CD4-positive, alpha-beta T cell treated with Interferon gamma for 1 hour (primary cell): ENCODE results near the gene NSG2.
"Not testable (repeated sequence)": the region's sequence is repeated elsewhere in the genome, so short reads cannot be mapped to it uniquely, and the experiment has no call there.

Experiments used
- DNase-seq: peaks from one replicate; pipeline ENCODE4 v3.0.0-alpha.2; 2020

Gene NSG2

DNA sequence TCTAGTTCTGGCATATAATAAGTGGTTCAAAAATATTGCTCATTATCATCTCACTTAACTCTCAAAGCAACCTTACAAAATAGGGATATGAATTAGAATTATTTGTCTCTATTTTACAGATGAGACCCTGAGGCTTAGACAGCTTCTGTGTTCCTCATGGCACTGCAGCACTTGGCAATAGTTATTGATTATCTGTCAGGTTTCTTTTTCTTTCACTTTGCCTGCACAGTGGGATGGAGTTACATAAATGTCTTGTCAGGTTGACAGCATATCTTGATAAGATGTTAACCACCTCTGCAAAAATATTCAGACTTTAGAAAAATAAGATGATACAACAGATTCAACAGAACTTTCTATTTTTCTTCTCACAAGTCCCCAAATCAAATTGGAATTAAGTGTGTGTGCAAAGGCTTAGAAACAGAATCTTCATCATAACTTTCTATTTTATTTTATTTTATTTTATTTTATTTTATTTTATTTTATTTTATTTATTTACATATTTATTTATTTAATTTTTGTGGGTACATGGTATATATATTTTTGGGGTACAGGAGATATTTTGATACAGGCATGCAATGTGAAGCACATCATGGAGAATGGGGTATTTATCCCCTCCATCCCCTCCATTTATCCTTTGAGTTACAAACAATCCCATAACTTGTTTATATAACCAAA, 17.7 kb downstream of the NSG2 start:
- DNase-seq: no peak

DNA sequence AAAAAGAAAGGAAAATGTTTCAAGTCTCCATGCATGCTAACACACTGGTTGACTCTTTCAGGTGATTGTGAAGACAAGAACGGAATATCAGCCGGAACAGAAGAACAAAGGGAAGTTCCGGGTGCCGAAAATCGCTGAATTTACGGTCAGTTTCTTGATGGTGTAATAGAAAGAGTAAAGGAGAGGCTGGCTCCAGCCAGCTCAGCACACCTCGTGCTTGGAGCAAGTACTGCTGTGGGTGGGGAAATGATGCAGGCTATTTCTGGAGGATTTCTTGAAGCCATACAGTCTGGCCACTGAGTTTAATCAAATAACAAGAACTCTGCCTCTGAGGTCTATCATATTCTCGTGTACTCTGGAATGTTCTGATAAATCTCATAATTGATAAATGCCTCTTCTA, 18.7 kb downstream of the NSG2 start:
- no peak for DNase-seq

- no peak for DNase-seq
Measured at GRCh38 chr5:174065528-174066197, 20.2 kb downstream of the NSG2 start.

GRCh38 chr5:174067499-174067898, 22.0 kb downstream of the NSG2 start:
- DNase-seq: no peak

GRCh38 chr5:174071484-174071883, 26.0 kb downstream of the NSG2 start:
- no peak for DNase-seq

- DNase-seq: no peak
Measured at GRCh38 chr5:174073122-174073660, 27.7 kb downstream of the NSG2 start.

GRCh38 chr5:174074369-174074768, 28.9 kb downstream of the NSG2 start:
- no peak for DNase-seq

- no peak for DNase-seq
Measured at GRCh38 chr5:174078416-174078815, 32.9 kb downstream of the NSG2 start.

DNA sequence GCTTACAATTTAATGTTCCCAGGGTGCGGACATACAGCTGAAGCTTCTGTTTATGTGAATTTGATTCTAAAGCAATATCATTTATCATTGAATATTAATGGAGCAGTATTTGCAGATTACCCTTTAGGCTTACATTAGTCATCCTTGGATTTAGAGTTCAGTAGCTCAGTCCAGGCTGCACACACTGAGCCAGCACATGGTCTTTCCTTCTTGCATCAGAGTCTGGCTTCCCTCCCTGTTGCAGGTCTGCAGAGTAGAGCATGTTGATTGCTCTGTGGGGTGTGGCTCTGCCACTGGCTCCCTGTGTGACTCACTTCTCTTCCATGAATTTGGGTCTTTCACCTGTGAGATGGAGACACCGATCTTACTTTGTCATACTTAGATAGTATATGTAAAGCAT, 36.8 kb downstream of the NSG2 start:
- DNase-seq: no peak

GRCh38 chr5:174083056-174083827, 37.7 kb downstream of the NSG2 start:
- DNase-seq: no peak

- no peak for DNase-seq
Measured at GRCh38 chr5:174084691-174085154, 39.2 kb downstream of the NSG2 start.

- no peak for DNase-seq
Measured at GRCh38 chr5:174086751-174087150, 41.2 kb downstream of the NSG2 start.

- DNase-seq: no peak
Measured at GRCh38 chr5:174087783-174088182, 42.3 kb downstream of the NSG2 start.

- no peak for DNase-seq
Measured at GRCh38 chr5:174090129-174090528, 44.6 kb downstream of the NSG2 start.

DNA sequence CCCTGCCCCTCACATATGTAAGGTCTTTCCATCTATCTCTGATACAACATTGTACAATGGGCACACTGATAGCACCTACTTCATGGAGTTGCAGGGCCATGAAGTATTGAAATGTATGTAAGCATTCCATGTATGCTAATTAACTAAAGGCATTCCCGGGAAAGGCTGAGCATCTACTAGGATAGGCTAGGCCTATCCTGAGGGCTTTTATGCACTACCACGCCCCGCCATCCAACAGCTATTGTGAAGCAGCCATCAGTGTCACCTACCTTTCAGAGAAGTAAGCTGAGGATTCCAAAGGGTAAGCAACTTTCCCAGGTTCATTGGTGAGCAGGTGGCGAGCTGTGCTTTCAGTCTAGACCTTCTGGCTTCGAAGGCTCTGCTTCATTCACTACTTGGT, 47.6 kb downstream of the NSG2 start:
- DNase-seq: no peak

- DNase-seq: no peak
Measured at GRCh38 chr5:174094857-174095606, 49.5 kb downstream of the NSG2 start.

DNA sequence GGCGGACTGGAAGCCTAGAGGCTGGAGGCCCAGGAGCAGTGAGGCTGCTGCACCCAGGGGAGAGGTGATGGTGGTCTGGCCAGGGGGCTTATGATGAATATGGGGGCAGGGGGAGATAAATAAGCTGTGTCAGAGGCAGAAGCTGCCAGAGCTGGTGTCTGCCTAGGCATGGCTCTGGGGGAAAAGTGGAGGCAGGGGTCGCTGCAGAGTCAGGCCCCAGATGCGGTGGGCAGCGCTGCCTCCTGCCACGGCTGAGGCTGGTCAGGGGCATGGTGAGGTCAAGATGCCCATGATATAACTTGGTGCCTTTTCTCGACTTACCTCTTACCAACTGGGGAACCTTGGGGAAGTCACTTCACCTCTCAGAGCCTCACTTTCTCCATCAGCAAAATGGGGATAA, 51.1 kb downstream of the NSG2 start:
- no peak for DNase-seq

DNA sequence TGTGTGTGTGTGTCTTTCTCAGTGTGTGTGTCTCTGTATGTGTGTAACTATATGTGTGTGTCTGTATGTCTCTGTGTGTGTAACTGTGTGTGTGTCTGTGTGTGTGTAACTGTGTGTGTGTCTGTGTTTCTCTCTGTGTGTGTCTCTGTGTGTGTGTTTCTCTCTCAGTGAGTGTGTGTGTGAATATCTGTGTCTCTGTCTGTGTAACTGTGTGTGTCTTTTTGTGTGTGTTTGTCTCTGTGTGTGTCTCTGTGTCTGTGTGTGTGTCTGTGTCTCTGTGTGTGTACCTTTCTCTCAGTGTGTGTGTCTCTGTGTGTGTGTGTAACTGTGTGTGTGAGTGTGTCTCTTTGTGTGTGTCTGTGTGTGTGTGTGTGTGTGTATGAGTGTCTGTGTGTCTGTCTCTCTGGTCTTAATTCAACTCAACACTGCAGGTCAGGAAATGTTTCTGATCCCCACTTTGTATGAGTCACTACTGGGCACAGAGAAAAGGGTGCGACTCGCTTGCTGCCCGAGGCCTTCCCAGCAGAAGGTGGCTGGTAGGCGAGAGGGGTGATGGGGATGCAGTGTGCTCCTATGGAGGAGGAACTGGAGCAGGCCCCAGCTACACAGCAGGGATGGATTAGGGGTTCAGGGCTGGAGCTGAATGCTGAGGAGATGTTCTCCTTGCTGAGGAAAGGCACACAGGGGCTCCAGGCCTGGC, 52.1 kb downstream of the NSG2 start:
- DNase-seq: no peak

DNA sequence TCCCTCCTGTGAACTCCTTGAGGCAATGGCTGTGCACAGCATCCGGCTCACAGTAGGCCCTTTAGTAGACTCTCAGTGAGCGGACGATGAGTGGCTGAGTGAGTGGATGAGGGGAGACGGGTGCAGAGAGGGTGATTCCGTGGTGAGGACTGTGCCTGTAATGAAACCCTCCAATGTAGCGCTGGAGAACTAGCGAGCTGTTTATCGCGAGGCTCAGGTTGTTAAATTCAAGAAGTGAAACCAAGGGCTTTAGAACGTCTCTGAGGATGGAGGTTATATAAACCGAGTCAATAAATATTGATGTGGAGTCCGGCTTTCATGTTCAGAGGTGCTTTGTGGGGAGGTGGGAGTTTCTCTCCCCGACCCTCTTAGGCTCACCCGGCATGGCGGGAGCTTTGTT, 53.2 kb downstream of the NSG2 start:
- DNase-seq: no peak

DNA sequence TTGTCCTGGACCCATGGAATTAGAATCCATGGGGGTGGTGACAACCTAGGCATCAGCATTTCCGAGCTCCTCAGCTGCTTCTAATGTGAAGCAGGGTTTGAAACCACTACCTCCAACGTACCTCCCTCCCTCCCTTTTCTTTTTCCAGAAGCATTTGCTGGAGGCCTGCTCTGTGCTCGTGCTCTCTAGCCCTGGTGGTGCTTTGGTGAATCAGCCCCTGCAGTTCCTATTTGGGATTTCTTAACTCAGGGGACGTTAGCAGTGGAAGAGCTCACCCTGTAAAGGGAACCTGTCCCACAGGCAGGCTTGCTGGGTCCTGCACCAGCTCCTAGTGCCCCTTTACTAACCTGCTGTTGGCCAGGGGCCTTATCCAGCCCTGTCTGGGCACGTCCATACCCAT, 55.0 kb downstream of the NSG2 start:
- DNase-seq: no peak

GRCh38 chr5:174101195-174101730, 55.8 kb downstream of the NSG2 start:
- no peak for DNase-seq

DNA sequence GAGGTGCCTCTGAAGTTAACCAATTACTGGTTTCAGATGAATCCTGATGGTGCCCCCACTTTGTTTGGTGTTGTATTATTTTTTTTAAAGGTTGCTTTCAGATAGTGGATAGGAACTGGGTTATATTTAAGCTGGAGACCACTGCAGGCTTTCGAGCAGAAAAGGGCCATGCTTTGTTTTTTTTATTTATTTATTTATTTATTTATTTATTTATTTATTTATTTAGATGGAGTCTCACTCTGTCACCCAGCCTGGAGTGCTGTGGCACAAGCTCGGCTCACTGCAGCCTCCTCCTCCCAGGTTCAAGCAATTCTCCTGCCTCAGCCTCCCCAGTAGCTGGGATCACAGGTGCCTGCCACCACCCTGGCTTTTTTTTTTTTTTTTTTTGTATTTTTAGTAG, 57.1 kb downstream of the NSG2 start:
- DNase-seq: not testable (repeated sequence)
